A673 (cell line): ENCODE measurements around the gene RASA4B. TPM values are rescaled to one million over a fixed set of nuclear protein-coding genes. Genes with fewer than 3 reads are reported as not detected.

Experiments
- BruUV-seq: library from RNA; stranded (reverse); fragments of 400-500 nt; replicated peaks from 2 replicates; lab custom pipeline; 2021; lab: Mats Ljungman, UMichigan
- CTCF ChIA-PET: fragments of 300-600 bp; sonication (Branson Sonifier 250); formaldehyde crosslinking; loops from one replicate; lab custom pipeline; 2022; ENCODE audit warnings: antibody characterized with exemption; lab: Charles Lee
- POLR2A ChIA-PET: fragments of 300-600 bp; sonication (Branson Sonifier 250); formaldehyde crosslinking; loops from one replicate; lab custom pipeline; 2022; ENCODE audit warnings: antibody characterized with exemption; ENCODE audit not compliant: low non-redundant PET; lab: Charles Lee
- DNase-seq: peaks from one replicate; pipeline ENCODE4 v3.0.0-alpha.2; 2015; ENCODE audit warnings: low spot score
- H3K27ac ChIP-seq: fragments of 200-600 bp; sonication (generic); 2 replicates; pipeline ENCODE4 v1.5.1; 2016; ENCODE audit warnings: mixed run types, low read depth, mild to moderate bottlenecking, mixed read lengths, antibody characterized with exemption, low read length; ENCODE audit not compliant: poor library complexity, severe bottlenecking
- H3K27me3 ChIP-seq: fragments of 200-600 bp; sonication (generic); replicated peaks from 2 replicates; pipeline ENCODE4 v1.6.1; 2017; ENCODE audit warnings: mixed run types, low read depth, mild to moderate bottlenecking, mixed read lengths, antibody characterized with exemption, low read length; ENCODE audit not compliant: insufficient read depth, poor library complexity
- H3K36me3 ChIP-seq: fragments of 200-600 bp; sonication (generic); 2 replicates; pipeline ENCODE4 v1.6.1; 2016; ENCODE audit warnings: mixed run types, mild to moderate bottlenecking, mixed read lengths, antibody characterized with exemption, low read length; ENCODE audit not compliant: insufficient read depth, poor library complexity, severe bottlenecking
- H3K4me1 ChIP-seq: fragments of 200-600 bp; sonication (generic); 2 replicates; pipeline ENCODE4 v1.6.1; 2017; ENCODE audit warnings: mixed run types, mild to moderate bottlenecking, mixed read lengths, antibody characterized with exemption, low read length; ENCODE audit not compliant: insufficient read depth, poor library complexity, severe bottlenecking
- H3K4me3 ChIP-seq: fragments of 200-600 bp; sonication (generic); 2 replicates; pipeline ENCODE4 v1.5.1; 2016; ENCODE audit warnings: low read depth, mixed run types, mild to moderate bottlenecking, mixed read lengths, low read length; ENCODE audit not compliant: poor library complexity, severe bottlenecking
- H3K9me3 ChIP-seq: fragments of 200-600 bp; sonication (generic); 2 replicates; pipeline ENCODE4 v1.6.1; 2016; ENCODE audit warnings: mixed run types, low read depth, mild to moderate bottlenecking, mixed read lengths, antibody characterized with exemption, low read length; ENCODE audit not compliant: poor library complexity, severe bottlenecking
- CTCF ChIP-seq: fragments of 300-800, 200-600 bp; sonication (generic); conservative IDR thresholded peaks from 2 replicates; pipeline ENCODE4 v1.5.1; 2017; ENCODE audit warnings: low read depth, mild to moderate bottlenecking, antibody characterized with exemption, low read length, moderate library complexity, mixed read lengths
- EZH2 ChIP-seq: fragments of 200-600 bp; sonication (generic); IDR thresholded peaks from 2 replicates; pipeline ENCODE4 v1.6.1; 2017; ENCODE audit warnings: borderline replicate concordance, low read depth, mild to moderate bottlenecking, mixed read lengths, antibody characterized with exemption, low read length; ENCODE audit not compliant: poor library complexity, severe bottlenecking
- intact Hi-C: fragments of 100-400 bp; cut with micrococcal nuclease; formaldehyde crosslinking; loops from one replicate; pipeline ENCODE4 v1.10.0; 2022; ENCODE audit not compliant: unreplicated experiment
- total RNA-seq: library from RNA; stranded (reverse); gene quantifications from 2 replicates; pipeline ENCODE4 v1.2.3, GENCODE V29; 2021

RASA4B gene
- total RNA-seq, 1 experiment from 2014 or later = 1.8 TPM

DNA sequence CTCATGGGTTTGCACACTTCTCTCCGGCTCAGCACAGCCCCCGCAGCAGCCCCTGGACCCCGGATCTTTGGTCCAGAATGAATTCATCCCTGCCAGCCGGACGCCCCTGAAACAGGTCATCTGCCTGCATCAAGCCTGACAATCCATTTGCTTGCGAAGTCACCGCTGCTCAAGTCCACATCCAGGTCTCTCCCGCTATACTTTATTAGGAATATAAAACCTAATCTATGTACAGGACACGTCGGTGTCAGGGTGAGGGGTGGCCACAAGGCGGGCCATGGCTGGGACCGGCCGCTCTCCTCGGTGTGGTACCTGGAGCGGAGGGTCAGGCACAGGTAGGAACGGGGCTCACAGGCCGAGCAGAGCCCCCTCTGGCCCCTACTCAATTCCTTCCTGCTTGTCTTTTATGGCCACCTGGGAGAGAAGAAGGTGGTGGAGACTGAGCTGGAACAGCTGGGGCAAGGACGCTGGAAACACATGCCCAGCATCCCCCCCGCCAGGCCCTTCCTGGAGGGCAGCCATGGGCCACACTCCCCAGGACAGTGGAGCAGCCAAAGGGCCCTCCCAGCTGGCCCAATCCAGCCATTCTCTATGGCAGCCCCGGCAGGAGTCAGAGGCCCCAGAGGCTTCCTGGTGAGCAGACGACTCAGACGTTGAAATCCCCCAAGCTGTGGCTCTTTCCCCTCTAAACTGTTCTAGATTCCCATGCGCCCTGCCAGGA is 44.1 kb downstream of the RASA4B start:
- intact Hi-C loops = no loop called here
- POLR2A ChIA-PET = no interaction called here
- Histone ChIP-seq H3K9me3 (no peaks in the 10 kb centered on the region), H3K27me3 (no peaks in the 10 kb centered on the region), H3K27ac (peak overlapping the region; percentile 23), H3K36me3 (peaks cover 23% of the 10 kb centered on the region), H3K4me3 (no peak overlapping the region), H3K4me1 (no peaks in the 10 kb centered on the region)
- BruUV-seq = no TSS peak
- DNase-seq = no peak
- CTCF ChIA-PET = no interaction called here
- TF ChIP-seq CTCF = no peak
- TF ChIP-seq EZH2 = no peak

DNA sequence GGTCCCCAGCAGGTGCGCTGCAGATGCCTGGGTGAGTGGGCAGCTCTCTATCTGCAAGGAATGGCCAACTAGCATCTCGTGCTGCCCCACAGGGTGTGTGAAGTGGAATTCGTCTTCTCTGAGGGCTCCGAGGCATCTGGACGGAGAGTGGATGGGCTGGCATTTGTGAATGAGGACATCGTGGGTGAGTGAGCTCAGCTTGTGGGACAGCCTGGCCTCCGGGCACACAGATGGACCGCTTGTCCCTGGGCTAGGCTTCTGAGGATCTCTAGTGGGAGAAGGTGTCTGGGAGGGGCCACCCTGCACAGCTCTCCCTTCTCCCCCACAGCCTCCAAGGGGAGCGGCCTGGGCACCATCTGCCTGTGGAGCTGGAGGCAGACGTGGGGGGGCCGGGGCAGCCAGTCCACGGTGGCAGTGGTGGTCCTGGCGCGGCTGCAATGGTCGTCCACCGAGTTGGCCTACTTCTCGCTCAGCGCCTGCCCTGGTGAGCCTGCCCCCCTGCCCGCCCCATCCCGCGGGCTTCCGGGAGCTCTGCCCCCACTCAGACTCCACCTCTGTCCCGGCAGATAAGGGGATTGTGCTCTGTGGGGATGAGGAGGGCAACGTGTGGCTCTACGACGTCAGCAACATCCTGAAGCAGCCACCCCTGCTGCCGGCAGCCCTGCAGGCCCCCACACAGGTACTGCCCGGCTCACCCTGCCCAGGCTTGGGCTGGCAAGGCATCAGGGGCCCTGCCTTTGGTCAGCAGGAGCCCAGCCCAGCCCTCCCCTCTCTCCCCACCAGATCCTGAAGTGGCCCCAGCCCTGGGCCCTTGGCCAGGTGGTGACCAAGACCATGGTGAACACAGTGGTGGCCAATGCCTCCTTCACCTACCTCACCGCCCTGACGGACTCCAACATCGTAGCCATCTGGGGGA is 45.2 kb downstream of the RASA4B start:
- H3K4me3 ChIP-seq = no peak overlapping the region

GRCh38 chr7:102471791-102472125 is 45.8 kb downstream of the RASA4B start:
- TF ChIP-seq CTCF (no peak), EZH2 (no peak)
- Histone ChIP-seq H3K4me1 (no peaks in the 10 kb centered on the region), H3K27me3 (no peaks in the 10 kb centered on the region), H3K27ac (no peak overlapping the region), H3K36me3 (peaks cover 26% of the 10 kb centered on the region), H3K4me3 (no peak overlapping the region), H3K9me3 (no peaks in the 10 kb centered on the region)
- no peak for DNase-seq
- ChIA-PET POLR2A (no interaction called here), CTCF (no interaction called here)
- intact Hi-C loops = no loop called here
- no TSS peak for BruUV-seq

More for the DNA sequence above, 45.2 kb downstream of the RASA4B start:
- no peak for TF ChIP-seq EZH2
- no peak for TF ChIP-seq CTCF
- intact Hi-C loops = no loop called here
- Histone ChIP-seq H3K36me3 (peaks cover 26% of the 10 kb centered on the region), H3K27ac (no peak overlapping the region), H3K9me3 (no peaks in the 10 kb centered on the region), H3K27me3 (no peaks in the 10 kb centered on the region), H3K4me1 (no peaks in the 10 kb centered on the region)
- BruUV-seq = TSS peak; percentile 31
- ChIA-PET CTCF (no interaction called here), POLR2A (no interaction called here)
- DNase-seq = no peak
